Omental fat pad (tissue), 4 donors: ENCODE results near the gene TRIM8. TPM values are rescaled to one million over a fixed set of nuclear protein-coding genes. Genes with fewer than 3 reads are reported as not detected.
"Not testable (repeated sequence)": the region's sequence is repeated elsewhere in the genome, so short reads cannot be mapped to it uniquely, and the experiment has no call there.

Experiments used
- ATAC-seq: fragments of 150-250 bp; one replicate; pipeline ENCODE4 v1.9.1; 2016; ENCODE audit warnings: mild to moderate bottlenecking, moderate library complexity; ENCODE audit not compliant: low FRiP score
- DNase-seq: peaks from one replicate; pipeline ENCODE4 v3.0.0-alpha.2; 2019; ENCODE audit warnings: low spot score
- total RNA-seq, 4 donors: library from RNA; depleted of rRNA; stranded (reverse); fragments of >200 nt; gene quantifications; one replicate each; pipeline ENCODE4 v1.1.0, GENCODE V29; 2016
- TF ChIP-seq, protein P1 (sequence below), 3 donors: fragments of 450-650 bp; IDR thresholded peaks; one replicate each; pipeline ENCODE4 v1.5.1; 2016 to 2017; ENCODE audit warnings: antibody characterized with exemption in 3 of 3, mild to moderate bottlenecking in 3 of 3, moderate library complexity in 2 of 3

Gene TRIM8
- total RNA-seq, 4 donors from 2014 or later: 58.2 to 121 (median 103) TPM

DNA sequence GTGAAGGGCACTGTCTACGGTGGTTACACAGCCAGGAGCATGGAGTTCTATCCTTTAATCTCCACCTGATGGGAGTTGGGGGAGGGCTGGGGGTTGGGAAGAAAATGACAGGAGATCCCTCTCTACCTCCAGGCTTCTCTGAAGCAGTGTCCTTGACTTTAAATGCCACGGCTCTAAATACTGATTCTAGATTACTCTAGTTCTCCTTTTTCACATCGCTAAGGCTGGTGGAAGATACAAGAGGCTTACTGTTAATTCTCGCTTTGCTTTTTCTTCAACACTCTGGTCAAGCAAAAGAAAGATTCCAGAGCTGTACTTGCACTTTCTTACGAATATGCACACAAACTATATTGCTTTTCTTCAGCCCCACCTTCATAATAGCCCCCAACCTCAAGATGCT lies 39.5 kb downstream of the TRIM8 start:
- no peak for ATAC-seq
- TF ChIP-seq, protein P1, sequence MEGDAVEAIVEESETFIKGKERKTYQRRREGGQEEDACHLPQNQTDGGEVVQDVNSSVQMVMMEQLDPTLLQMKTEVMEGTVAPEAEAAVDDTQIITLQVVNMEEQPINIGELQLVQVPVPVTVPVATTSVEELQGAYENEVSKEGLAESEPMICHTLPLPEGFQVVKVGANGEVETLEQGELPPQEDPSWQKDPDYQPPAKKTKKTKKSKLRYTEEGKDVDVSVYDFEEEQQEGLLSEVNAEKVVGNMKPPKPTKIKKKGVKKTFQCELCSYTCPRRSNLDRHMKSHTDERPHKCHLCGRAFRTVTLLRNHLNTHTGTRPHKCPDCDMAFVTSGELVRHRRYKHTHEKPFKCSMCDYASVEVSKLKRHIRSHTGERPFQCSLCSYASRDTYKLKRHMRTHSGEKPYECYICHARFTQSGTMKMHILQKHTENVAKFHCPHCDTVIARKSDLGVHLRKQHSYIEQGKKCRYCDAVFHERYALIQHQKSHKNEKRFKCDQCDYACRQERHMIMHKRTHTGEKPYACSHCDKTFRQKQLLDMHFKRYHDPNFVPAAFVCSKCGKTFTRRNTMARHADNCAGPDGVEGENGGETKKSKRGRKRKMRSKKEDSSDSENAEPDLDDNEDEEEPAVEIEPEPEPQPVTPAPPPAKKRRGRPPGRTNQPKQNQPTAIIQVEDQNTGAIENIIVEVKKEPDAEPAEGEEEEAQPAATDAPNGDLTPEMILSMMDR (IDR thresholded peaks at IDR 0.05): no peak
- DNase-seq: no peak

DNA sequence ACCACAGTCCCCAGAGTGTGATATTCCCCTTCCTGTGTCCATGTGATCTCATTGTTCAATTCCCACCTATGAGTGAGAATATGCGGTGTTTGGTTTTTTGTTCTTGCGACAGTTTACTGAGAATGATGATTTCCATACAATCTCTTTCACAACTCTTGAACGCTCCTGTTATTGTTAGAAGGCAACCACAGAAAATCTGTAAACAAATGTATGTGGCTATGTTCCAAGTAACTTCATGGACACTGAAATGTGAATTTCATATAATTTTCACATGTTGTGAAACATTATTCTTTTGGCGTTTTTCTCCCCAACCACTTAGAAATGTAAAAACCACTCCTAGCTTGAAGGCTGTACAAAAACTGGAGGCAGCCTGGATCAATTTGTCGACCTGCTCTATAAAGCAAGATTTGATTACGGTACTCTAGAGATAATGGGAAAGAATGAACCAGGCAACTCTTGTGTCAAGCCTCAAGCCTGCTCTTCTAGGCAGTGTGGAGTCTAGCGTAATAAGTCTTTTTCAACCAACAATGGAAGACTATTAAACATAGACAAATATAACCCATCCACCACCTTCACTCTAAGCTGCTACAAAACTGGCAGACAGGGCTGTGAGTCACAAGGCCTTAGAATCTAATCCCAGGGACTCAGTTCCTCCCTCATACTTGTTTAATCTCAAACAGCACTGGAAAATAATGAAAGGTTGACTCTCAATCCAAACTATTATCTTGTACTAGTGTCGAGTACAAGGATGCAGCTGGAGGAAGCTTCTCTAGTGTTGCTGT lies 47.2 kb downstream of the TRIM8 start:
- TF ChIP-seq, protein P1 (IDR thresholded peaks at IDR 0.05): no peak
- DNase-seq: no peak
- no peak for ATAC-seq

DNA sequence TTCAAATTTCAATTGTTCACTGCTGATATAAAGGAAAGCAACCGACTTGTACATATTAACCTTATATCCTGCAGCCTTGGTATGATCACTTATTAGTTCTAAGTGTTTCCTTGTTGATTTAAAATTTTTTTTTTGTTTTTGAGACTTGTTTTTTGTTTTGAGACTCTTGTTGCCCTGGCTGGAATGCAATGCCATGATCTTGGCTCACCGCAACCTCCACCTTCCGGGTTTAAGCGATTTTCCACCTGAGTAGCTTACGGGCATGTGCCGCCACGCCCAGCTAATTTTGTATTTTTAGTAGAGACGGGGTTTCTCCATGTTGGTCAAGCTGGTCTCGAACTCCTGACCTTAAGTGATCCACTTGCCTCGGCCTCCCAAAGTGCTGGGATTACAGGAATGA lies 51.1 kb downstream of the TRIM8 start:
- not testable (repeated sequence) for ATAC-seq, DNase-seq

DNA sequence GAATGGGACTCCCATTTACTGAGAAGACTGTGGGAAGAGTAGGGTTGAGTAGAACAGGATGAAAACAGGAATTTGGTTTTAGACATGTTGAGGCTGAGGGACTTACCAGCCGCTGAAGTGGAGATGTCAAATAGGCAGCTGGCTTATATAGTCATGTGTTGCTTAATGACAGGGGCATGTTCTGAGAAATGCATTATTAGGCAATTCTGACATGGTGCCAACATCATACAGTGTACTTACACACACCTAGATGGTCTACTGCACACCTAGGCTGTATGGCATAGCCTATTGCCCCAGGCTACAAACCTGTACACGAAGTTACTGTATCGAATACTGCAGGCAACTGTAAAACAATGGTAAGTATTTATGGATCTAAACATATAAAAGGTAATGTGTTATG lies 52.5 kb downstream of the TRIM8 start:
- ATAC-seq: no peak

DNA sequence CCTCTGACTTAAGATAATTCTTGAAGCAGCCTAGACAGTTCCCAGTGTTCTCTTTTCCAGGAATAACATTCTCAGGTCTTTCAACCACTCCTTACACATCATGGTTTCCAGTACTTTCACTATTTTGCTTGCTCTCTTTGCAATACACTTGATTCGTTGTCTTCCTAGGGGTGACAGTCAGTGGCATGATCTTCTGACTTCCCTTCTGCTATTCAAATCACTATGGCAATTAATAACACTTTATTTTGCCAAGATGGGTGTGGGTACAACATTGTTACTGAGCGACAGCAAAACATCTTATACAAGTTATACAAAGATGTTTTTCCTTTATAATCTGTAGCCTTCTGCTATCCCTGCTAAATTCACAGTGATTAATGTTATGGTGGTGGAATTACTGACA lies 54.6 kb downstream of the TRIM8 start:
- ATAC-seq: no peak
- no peak for DNase-seq
- TF ChIP-seq, protein P1 (IDR thresholded peaks at IDR 0.05): no peak

More for the DNA sequence above, 52.5 kb downstream of the TRIM8 start:
- DNase-seq: no peak
- TF ChIP-seq, protein P1 (IDR thresholded peaks at IDR 0.05): no peak

DNA sequence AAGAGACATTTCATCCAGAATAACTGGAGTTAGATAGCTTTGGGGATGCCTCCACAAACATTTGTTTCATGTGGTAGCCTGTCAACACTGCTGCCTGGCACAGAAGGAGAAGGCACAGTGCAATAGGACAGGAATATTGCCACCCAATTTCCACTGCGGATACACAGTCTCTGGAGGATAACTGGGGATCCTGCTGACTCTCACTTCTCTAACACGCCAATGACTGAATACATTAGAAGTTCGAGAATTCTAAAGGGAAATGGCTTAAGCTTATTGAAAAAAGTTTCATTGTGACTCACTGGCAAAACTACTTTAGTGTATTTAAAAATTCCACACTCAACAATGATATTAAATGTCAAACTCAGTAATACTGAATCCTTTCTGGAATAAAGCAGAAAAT lies 57.0 kb downstream of the TRIM8 start:
- TF ChIP-seq, protein P1 (IDR thresholded peaks at IDR 0.05): no peak
- DNase-seq (no peak), ATAC-seq (no peak)

DNA sequence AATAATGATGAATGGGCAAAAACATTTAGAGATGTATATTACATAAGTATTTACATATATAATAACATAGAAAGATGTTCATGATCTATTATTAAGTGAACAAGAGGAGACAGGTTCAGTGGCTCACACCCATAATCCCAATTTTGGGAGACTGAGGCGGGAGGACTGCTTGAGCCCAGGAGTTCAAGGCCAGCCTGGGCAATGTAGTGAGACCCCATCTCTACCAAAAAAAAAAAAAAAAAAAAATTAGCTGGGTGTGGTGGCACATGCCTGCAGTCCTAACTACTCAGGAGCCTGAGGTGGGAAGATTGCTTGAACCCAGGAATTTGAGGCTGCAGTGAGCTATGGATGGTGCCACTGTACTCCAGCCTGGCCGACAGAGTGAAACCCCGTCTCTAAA lies 57.5 kb downstream of the TRIM8 start:
- ATAC-seq (no peak), DNase-seq (no peak)
- TF ChIP-seq, protein P1 (IDR thresholded peaks at IDR 0.05): no peak
